Measurements from ENCODE around the gene KCP.
"Not testable (repeated sequence)": the region's sequence is repeated elsewhere in the genome, so short reads cannot be mapped to it uniquely, and the experiment has no call there.

Gene KCP

DNA sequence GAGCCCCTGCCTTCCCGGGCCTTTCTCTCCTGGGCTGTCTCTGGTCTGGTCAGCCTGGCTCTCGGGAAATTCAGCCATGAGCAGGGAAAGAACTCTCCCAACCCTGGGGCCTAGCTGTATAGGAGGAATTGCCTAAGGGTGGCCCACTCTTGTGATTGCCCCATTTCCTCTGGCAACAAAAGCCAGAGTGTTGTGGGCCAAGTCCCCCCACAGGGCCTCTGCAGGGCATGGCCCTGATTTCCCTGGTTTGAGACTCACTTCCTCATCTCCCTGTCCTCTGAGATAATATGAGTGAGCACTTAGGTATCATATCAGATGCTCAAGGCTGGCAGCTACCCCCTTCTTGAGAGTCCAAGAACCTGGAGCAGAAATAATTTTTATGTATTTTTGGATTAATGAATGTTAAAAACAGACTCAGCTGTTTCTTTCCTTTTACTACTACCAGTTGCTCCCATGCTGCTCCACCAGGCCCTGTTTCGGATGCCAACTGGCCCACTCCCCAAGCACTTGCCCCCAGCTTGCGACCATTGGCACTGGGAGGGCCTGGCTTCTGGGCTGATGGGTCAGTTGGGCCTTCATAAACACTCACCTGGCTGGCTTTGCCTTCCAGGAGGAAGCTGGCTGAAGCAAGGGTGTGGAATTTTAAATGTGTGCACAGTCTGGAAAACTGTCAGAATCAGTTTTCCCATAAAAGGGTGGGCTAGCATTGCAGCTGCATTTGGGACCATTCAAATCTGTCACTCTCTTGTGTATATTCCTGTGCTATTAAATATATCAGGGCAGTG lies 38.7 kb upstream of the KCP start:
- DNase-seq (ENCODE audit: low read depth): no peak
- no peak overlapping the region for H3K4me3 ChIP-seq (ENCODE audit: low read depth, low read length)
- TF ChIP-seq CTCF (IDR thresholded peaks at IDR 0.05; ENCODE audit: low read depth, low read length, missing control alignments): no peak

GRCh38 chr7:128948312-128948973 lies 37.9 kb upstream of the KCP start:
- no peak for DNase-seq (ENCODE audit: low read depth)
- TF ChIP-seq CTCF (IDR thresholded peaks at IDR 0.05; ENCODE audit: low read depth, low read length, missing control alignments): no peak
- no peak overlapping the region for H3K4me3 ChIP-seq (ENCODE audit: low read depth, low read length)

- no peak for DNase-seq (ENCODE audit: low read depth)
Observed at GRCh38 chr7:128947854-128948253, 37.3 kb upstream of the KCP start.

GRCh38 chr7:128946936-128947830 lies 36.7 kb upstream of the KCP start:
- no peak overlapping the region for H3K4me3 ChIP-seq (ENCODE audit: low read depth, low read length)
- no peak for DNase-seq (ENCODE audit: low read depth)
- peak; percentile 42 for TF ChIP-seq CTCF (IDR thresholded peaks at IDR 0.05; ENCODE audit: low read depth, low read length, missing control alignments)

More at GRCh38 chr7:128947854-128948253, 37.3 kb upstream of the KCP start:
- no peak overlapping the region for H3K4me3 ChIP-seq (ENCODE audit: low read depth, low read length)
- no peak for TF ChIP-seq CTCF (IDR thresholded peaks at IDR 0.05; ENCODE audit: low read depth, low read length, missing control alignments)

DNA sequence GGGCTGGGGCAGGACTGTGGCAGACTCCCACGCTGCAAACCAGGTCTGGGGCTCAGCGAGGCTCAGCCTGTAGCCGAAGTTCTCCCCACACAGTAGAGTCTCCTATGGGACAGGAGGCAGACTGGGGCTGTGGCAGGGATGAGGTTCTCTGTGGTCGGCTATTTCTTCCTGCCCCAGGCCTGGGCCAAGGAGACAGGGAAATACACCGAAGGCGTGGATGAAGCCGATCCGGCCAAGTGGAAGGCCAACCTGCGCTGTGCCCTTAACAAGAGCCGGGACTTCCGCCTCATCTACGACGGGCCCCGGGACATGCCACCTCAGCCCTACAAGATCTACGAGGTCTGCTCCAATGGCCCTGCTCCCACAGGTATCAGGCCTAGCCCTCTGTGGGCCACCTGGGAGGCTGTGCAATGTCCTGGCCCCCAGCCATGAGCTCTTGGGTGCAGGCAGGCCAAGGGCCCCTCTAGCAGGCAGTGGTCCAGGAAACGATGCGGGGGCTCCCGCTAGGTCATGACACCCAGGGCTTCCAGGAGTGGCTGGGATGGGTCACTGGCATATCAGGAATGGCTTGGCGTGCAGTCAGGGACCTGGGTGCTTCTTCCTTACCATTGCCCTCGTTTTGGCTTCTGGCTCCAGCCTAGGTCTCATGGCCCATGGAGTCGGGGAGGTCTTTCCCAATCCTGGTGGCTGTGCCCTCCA lies 35.3 kb upstream of the KCP start:
- no peak for DNase-seq (ENCODE audit: low read depth)
- no peak for TF ChIP-seq CTCF (IDR thresholded peaks at IDR 0.05; ENCODE audit: low read depth, low read length, missing control alignments)
- H3K4me3 ChIP-seq (ENCODE audit: low read depth, low read length): no peak overlapping the region

DNA sequence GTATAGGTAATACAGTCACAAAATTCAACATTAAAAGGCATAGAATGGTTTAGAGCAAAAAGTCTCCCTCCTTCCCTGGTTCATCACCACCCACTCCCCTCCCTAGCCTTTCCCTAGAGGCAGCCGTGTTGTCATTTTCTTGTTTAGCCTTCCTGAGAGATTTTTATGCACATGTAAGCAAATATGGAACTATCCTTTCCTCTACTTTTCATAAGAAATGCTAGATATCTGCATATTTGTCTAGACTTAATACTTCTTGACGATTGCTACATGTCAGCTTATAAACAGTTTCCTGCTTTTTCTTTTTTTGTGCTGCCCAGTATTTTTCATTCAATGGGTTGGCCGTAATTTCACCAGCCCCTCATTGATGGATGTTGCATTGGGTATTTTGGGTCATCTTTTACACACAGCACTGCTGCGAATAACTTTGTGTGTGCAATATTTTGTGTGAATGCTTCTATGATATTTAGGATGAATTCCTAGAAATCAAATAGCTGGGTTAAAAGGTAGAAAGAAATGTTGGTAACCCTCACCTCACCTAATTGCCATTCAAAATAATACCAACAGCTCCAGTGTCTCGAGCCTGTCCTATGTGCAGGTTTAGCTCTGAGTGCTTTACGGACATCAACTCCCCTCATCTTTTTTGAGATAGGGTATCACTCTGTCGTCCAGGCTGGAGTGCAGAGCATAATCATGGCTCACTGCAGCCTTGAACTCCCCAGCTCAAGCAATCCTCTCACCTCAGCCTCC lies 34.2 kb upstream of the KCP start:
- no peak overlapping the region for H3K4me3 ChIP-seq (ENCODE audit: low read depth, low read length)
- TF ChIP-seq CTCF (IDR thresholded peaks at IDR 0.05; ENCODE audit: low read depth, low read length, missing control alignments): no peak
- DNase-seq (ENCODE audit: low read depth): no peak

- not testable (repeated sequence) for DNase-seq (ENCODE audit: low read depth); H3K4me3 ChIP-seq (ENCODE audit: low read depth, low read length)
Observed at GRCh38 chr7:128943251-128943650, 32.7 kb upstream of the KCP start.

All from GM12864 (cell line).